A549 treated with AZD2906 at 1 μM for 4 hours (cell line): Measurements from ENCODE around the gene DCDC1. TPM values are rescaled to one million over a fixed set of nuclear protein-coding genes. Genes with fewer than 3 reads are reported as not detected.

Experiments used
- total RNA-seq: library from RNA; stranded (reverse); fragments of 200-300 nt; extraction: Qiagen RNA extraction; gene quantifications from 5 replicates; pipeline ENCODE4 v1.2.3, GENCODE V29; 2022

Gene DCDC1
- total RNA-seq: 0.35 to 0.91 TPM (median 0.44 TPM) in 5 replicates

DNA sequence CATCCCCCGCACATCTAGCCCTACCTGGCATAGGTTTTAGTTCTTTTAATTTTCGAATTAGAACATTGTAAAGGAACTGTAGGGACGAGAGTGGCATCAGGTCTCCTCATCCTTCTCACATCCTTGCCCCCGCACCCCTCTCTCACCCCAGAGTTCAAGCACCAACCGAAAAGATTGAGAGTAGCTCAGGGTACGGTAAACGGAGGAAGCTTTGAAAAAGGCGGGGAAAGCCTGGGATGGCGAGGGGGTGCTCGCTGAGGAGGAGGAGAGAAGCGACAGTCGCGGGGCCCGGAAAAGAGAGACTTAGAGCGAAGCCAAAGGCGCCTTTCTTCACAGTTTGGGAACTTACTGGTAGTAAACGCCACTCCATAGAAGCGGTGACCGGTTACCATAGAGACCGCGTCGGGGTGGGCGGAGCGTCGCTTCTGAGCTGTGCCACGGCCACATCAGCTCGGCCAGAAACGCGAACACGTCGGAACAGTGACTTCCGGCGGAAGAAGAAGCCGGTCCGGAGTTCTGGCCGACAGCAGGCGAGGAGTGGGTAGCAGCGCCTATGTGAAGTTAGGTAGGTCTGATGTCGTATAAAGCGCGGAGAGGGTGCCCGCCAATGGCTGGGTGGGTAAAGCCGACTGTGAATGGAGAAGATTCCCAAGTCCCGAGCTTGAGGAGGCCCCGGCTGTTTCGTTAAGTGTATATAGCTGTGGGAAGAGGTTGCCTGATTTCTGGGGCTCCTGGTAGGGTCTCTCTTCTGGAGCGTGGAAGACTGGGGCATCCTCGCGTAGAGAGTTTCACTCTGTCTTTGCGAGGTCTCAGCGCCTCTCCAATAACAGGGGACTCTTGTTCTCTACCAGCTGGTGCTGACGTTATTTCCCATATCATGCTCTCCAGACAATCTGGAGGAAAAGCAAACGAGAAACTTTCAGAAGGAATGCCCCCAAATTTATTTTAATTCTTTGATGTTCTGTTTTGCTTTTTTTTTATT is at the start of gene DCDC1, which contains the start of gene DNAJC24:
Gene DCDC1 (minus strand): TSS at position 392 of the 982 bp plus-strand sequence. CDS start 41,459 bp downstream, outside the sequence.
Gene DNAJC24 (plus strand): TSS at position 513 of the 982 bp plus-strand sequence. CDS start 889 bp downstream, outside the sequence.

Other genes with a start within 250 kb of the DCDC1 start
- 8.3 to 10.8 TPM (median 8.9 TPM) in 5 replicates for gene DNAJC24, start 121 bp upstream of the DCDC1 start, total RNA-seq
- gene IMMP1L, start 139.9 kb upstream of the DCDC1 start, total RNA-seq: 31.9 to 75.7 TPM (median 46.7 TPM) in 5 replicates
- 6.3 to 9.3 TPM (median 7.8 TPM) in 5 replicates for gene ELP4, start 140.0 kb upstream of the DCDC1 start, total RNA-seq